22Rv1 (cell line): Measurements from ENCODE around the gene NYAP2.

Experiments
- H3K27ac ChIP-seq: fragments of 450-650 bp; 2 replicates; pipeline ENCODE4 v1.5.1; 2017
- CTCF ChIP-seq: fragments of 450-650 bp; IDR thresholded peaks from 2 replicates; pipeline ENCODE4 v1.5.1; 2017; ENCODE audit warnings: mild to moderate bottlenecking
- ZFX ChIP-seq: fragments of 450-650 bp; IDR thresholded peaks from 2 replicates; pipeline ENCODE4 v1.6.1; 2017; ENCODE audit warnings: antibody characterized with exemption, borderline replicate concordance

NYAP2 gene

GRCh38 chr2:225512469-225512868 lies 113.0 kb downstream of the NYAP2 start:
- TF ChIP-seq ZFX (no peak), CTCF (no peak)
- no peak overlapping the region for H3K27ac ChIP-seq

GRCh38 chr2:225512876-225513540 lies 113.5 kb downstream of the NYAP2 start:
- no peak for TF ChIP-seq CTCF
- TF ChIP-seq ZFX = no peak
- no peak overlapping the region for H3K27ac ChIP-seq

DNA sequence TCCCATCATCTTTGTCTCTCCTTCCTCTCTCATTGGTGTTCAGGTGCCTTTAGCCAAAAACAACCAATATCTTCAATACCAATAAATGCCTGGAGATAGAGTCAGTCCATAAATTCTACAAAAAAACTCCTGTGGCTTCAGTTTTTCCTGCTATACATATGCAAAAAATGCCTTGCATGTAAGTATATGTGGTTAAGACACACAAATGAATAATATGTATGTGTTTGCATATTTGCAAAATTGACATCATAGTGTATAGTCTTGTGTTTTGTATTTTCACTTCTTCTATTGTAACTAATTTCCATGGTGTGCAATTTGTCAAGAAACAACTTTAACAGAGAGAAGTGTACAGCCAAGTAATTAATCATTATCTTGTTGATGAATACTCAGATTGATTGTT lies 115.5 kb downstream of the NYAP2 start:
- no peak overlapping the region for H3K27ac ChIP-seq
- TF ChIP-seq CTCF = no peak
- TF ChIP-seq ZFX = no peak

DNA sequence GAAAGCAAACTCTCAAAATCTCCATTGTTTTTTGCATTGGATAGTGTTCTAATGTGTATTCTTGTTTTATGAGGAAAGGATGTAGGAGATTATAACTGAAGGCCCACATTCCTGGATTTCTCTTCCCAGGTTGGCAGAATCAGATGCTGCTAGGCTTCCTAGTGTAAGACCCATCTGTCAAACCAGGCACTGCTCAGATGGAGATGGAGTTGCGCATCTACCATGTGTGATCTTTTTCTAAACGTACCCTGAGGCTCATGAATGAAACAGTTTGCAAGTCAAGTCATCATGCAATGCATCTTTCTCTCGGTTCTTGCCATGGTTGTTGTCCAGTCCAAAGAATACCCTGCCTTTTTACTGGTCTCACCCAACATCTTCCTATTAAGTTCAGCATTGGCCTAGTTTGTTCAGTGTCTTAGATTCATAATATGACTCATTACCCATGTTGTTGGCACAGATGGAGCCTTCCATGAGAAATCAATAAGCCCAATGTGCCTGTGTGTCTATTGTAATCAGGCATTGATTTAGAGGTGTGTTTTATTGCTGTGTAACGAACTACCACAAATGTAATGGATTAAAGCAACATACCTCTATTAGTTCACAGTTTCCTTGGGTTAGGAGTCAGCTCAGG lies 127.4 kb downstream of the NYAP2 start:
- TF ChIP-seq ZFX (no peak), CTCF (no peak)
- H3K27ac ChIP-seq = no peak overlapping the region

DNA sequence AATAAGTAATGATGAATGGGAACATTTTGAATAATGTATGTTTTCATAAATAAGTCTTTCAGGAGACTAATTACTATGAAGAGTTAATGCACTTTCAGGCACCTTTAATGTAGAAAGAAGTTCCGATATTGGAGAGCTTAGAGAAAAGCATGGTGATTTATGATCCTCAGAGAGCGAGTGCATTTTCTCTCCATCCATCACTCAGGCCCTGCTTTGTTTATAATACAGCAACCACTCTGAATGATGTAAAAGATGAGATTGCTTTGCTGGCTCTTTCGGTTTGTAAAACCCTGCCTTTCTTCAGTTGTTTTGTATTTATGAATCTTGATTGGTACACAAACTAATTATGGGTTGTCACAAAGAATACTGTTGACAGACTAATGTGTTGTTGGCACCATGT lies 132.0 kb downstream of the NYAP2 start:
- no peak overlapping the region for H3K27ac ChIP-seq
- TF ChIP-seq ZFX = no peak
- TF ChIP-seq CTCF = no peak

- no peak overlapping the region for H3K27ac ChIP-seq
- TF ChIP-seq ZFX (no peak), CTCF (no peak)
Measured at GRCh38 chr2:225532096-225532495, 132.6 kb downstream of the NYAP2 start.

- no peak for TF ChIP-seq CTCF
- no peak for TF ChIP-seq ZFX
- no peak overlapping the region for H3K27ac ChIP-seq
Measured at GRCh38 chr2:225534037-225534436, 134.5 kb downstream of the NYAP2 start.
